Transverse colon (tissue), 3 donors: ENCODE results near the gene NRBF2.

Experiments used
- POLR2A ChIP-seq: fragments of 450-650 bp; IDR thresholded peaks from one replicate; pipeline ENCODE4 v1.6.1; 2016; ENCODE audit warnings: antibody characterized with exemption, mild to moderate bottlenecking, moderate library complexity
- POLR2AphosphoS5 ChIP-seq, 3 donors: sonication (generic); formaldehyde crosslinking; IDR thresholded peaks; one replicate each; pipeline ENCODE4 v1.6.1; 2016; ENCODE audit warnings: antibody characterized with exemption in 3 of 3

GRCh38 chr10:63140077-63140476 is 6.9 kb downstream of the NRBF2 start:
- TF ChIP-seq POLR2AphosphoS5 (IDR thresholded peaks at IDR 0.05) (no peak), POLR2A (no peak)
